ENCODE data around the gene MAP1LC3B2. TPM values are rescaled to one million over a fixed set of nuclear protein-coding genes. Genes with fewer than 3 reads are reported as not detected.

MAP1LC3B2 gene
- polyA plus RNA-seq, 1 of the 3 experiments (the other 2 are of a cell fraction), result 0.76 TPM

GRCh38 chr12:116595186-116595585 lies 36.0 kb downstream of the MAP1LC3B2 start:
- no peak overlapping the region for H2AFZ ChIP-seq (ENCODE audit: low read depth)
- ChIA-PET CTCF (no interaction called here), POLR2A (no interaction called here)
- no peaks in the 10 kb centered on the region for H3K36me3 ChIP-seq (replicated peaks in 1 of 2; ENCODE audit: control insufficient read depth in 1 of 2, insufficient read depth in 2 of 2, low read length in 1 of 2)
- DNase-seq, result no peak
- H3K27ac ChIP-seq (ENCODE audit: low read depth in 2 of 2, low read length in 1 of 2), result no peak overlapping the region
- no peaks in the 10 kb centered on the region for H4K20me1 ChIP-seq (ENCODE audit: insufficient read depth)
- no peaks in the 10 kb centered on the region for H3K9me3 ChIP-seq
- no peak overlapping the region for H3K4me3 ChIP-seq (ENCODE audit: low read depth in 2 of 2, low read length in 1 of 2)
- 0% methylated on average over 1 of the region's 1 CpG for WGBS (ENCODE audit: low lambda C conversion rate)
- peaks cover 0 to 3% of the 10 kb centered on the region in 2 experiments; a peak in 1 of 4 replicates for H3K4me1 ChIP-seq (ENCODE audit: control insufficient read depth in 1 of 2, insufficient read depth in 2 of 2, low read depth in 1 of 2, low read length in 1 of 2)
- H3K9me2 ChIP-seq, result no peaks in the 10 kb centered on the region
- H3F3A ChIP-seq (replicated peaks; ENCODE audit: insufficient read depth), result no peaks in the 10 kb centered on the region
- no peaks in the 10 kb centered on the region for H3K79me2 ChIP-seq (ENCODE audit: insufficient read depth)
- TF ChIP-seq POLR2AphosphoS5 (IDR thresholded peaks at IDR 0.05; ENCODE audit: low read depth, low read length) (no peak), GABPA (IDR thresholded peaks at IDR 0.05; ENCODE audit: low read depth) (no peak), RFX5 (IDR thresholded peaks at IDR 0.05; ENCODE audit: low read length) (no peak)
- H3K27me3 ChIP-seq (ENCODE audit: insufficient read depth), result no peaks in the 10 kb centered on the region
- no peak overlapping the region for H3K4me2 ChIP-seq
- H3K9ac ChIP-seq, result no peak overlapping the region

GRCh38 chr12:116595672-116596071 lies 36.5 kb downstream of the MAP1LC3B2 start:
- no peak overlapping the region for H3K9ac ChIP-seq
- ChIA-PET POLR2A (no interaction called here), CTCF (no interaction called here)
- TF ChIP-seq TAF1 (IDR thresholded peaks at IDR 0.05; ENCODE audit: borderline replicate concordance, low read depth, low read length), result no peak
- no peak for TF ChIP-seq YY1 (IDR thresholded peaks at IDR 0.05; ENCODE audit: low read depth)
- TF ChIP-seq EZH2phosphoT487 (IDR thresholded peaks at IDR 0.05; ENCODE audit: borderline replicate concordance, low read depth), result no peak
- no peaks in the 10 kb centered on the region for H3K9me3 ChIP-seq
- peaks cover 0 to 3% of the 10 kb centered on the region in 2 experiments; a peak in 1 of 4 replicates for H3K4me1 ChIP-seq (ENCODE audit: control insufficient read depth in 1 of 2, insufficient read depth in 2 of 2, low read depth in 1 of 2, low read length in 1 of 2)
- H2AFZ ChIP-seq (ENCODE audit: low read depth), result no peak overlapping the region
- no peaks in the 10 kb centered on the region for H3K27me3 ChIP-seq (ENCODE audit: insufficient read depth)
- no peak for DNase-seq
- no peaks in the 10 kb centered on the region for H3K36me3 ChIP-seq (replicated peaks in 1 of 2; ENCODE audit: control insufficient read depth in 1 of 2, insufficient read depth in 2 of 2, low read length in 1 of 2)
- H3F3A ChIP-seq (replicated peaks; ENCODE audit: insufficient read depth), result no peaks in the 10 kb centered on the region
- H4K20me1 ChIP-seq (ENCODE audit: insufficient read depth), result no peaks in the 10 kb centered on the region
- H3K9me2 ChIP-seq, result no peaks in the 10 kb centered on the region
- H3K4me3 ChIP-seq (ENCODE audit: low read depth in 2 of 2, low read length in 1 of 2), result no peak overlapping the region
- no peaks in the 10 kb centered on the region for H3K79me2 ChIP-seq (ENCODE audit: insufficient read depth)
- no peak overlapping the region for H3K27ac ChIP-seq (ENCODE audit: low read depth in 2 of 2, low read length in 1 of 2)
- no peak overlapping the region for H3K4me2 ChIP-seq

- Histone ChIP-seq H2AFZ (ENCODE audit: low read depth) (no peak overlapping the region), H3K9ac (no peak overlapping the region), H3K27me3 (ENCODE audit: insufficient read depth) (no peaks in the 10 kb centered on the region), H3K9me3 (no peaks in the 10 kb centered on the region), H3K9me2 (no peaks in the 10 kb centered on the region), H3K27ac (ENCODE audit: low read depth in 2 of 2, low read length in 1 of 2) (no peak overlapping the region), H3K79me2 (ENCODE audit: insufficient read depth) (no peaks in the 10 kb centered on the region), H3K36me3 (replicated peaks in 1 of 2; ENCODE audit: control insufficient read depth in 1 of 2, insufficient read depth in 2 of 2, low read length in 1 of 2) (no peaks in the 10 kb centered on the region), H3K4me3 (ENCODE audit: low read depth in 2 of 2, low read length in 1 of 2) (no peak overlapping the region), H4K20me1 (ENCODE audit: insufficient read depth) (no peaks in the 10 kb centered on the region), H3K4me1 (ENCODE audit: control insufficient read depth in 1 of 2, insufficient read depth in 2 of 2, low read depth in 1 of 2, low read length in 1 of 2) (peaks cover 3 to 8% of the 10 kb centered on the region in 2 experiments; a peak in 2 of 4 replicates), H3K4me2 (no peak overlapping the region), H3F3A (replicated peaks; ENCODE audit: insufficient read depth) (no peaks in the 10 kb centered on the region)
- CTCF ChIA-PET, result interaction anchor here (0.6 kb wide), 1 partner anchor 101 kb away, joined by 3 read pairs; no protein-coding TSS in a partner anchor
- DNase-seq, result no peak
- TF ChIP-seq EZH2phosphoT487 (IDR thresholded peaks at IDR 0.05; ENCODE audit: borderline replicate concordance, low read depth), result no peak
- no peak for TF ChIP-seq PBX3 (IDR thresholded peaks at IDR 0.05)
- TF ChIP-seq GATA2 (CRISPR knock-in tag; IDR thresholded peaks at IDR 0.05), result no peak
- no peak for TF ChIP-seq REST (IDR thresholded peaks at IDR 0.05; ENCODE audit: low read depth, low read length)
- TF ChIP-seq MAX (IDR thresholded peaks at IDR 0.05; ENCODE audit: low read depth), result no peak
- TF ChIP-seq SMC3 (IDR thresholded peaks at IDR 0.05; ENCODE audit: low read depth, low read length), result no peak
- 100% methylated on average over 1 of the region's 1 CpG for WGBS (ENCODE audit: low lambda C conversion rate)
- POLR2A ChIA-PET, result no interaction called here
These were observed 38.7 kb downstream of the MAP1LC3B2 start for GRCh38 chr12:116597886-116598285.

Measured in SK-N-SH (cell line).